A549 treated with ZK216348 at 1 μM for 4 hours (cell line): Measurements from ENCODE around the gene SCAF8. TPM values are rescaled to one million over a fixed set of nuclear protein-coding genes. Genes with fewer than 3 reads are reported as not detected.

Experiments used
- total RNA-seq: library from RNA; stranded (reverse); fragments of 200-300 nt; extraction: Qiagen RNA extraction; gene quantifications from 5 replicates; pipeline ENCODE4 v1.2.3, GENCODE V29; 2022; ENCODE audit warnings: low read depth

Gene SCAF8, protein sequence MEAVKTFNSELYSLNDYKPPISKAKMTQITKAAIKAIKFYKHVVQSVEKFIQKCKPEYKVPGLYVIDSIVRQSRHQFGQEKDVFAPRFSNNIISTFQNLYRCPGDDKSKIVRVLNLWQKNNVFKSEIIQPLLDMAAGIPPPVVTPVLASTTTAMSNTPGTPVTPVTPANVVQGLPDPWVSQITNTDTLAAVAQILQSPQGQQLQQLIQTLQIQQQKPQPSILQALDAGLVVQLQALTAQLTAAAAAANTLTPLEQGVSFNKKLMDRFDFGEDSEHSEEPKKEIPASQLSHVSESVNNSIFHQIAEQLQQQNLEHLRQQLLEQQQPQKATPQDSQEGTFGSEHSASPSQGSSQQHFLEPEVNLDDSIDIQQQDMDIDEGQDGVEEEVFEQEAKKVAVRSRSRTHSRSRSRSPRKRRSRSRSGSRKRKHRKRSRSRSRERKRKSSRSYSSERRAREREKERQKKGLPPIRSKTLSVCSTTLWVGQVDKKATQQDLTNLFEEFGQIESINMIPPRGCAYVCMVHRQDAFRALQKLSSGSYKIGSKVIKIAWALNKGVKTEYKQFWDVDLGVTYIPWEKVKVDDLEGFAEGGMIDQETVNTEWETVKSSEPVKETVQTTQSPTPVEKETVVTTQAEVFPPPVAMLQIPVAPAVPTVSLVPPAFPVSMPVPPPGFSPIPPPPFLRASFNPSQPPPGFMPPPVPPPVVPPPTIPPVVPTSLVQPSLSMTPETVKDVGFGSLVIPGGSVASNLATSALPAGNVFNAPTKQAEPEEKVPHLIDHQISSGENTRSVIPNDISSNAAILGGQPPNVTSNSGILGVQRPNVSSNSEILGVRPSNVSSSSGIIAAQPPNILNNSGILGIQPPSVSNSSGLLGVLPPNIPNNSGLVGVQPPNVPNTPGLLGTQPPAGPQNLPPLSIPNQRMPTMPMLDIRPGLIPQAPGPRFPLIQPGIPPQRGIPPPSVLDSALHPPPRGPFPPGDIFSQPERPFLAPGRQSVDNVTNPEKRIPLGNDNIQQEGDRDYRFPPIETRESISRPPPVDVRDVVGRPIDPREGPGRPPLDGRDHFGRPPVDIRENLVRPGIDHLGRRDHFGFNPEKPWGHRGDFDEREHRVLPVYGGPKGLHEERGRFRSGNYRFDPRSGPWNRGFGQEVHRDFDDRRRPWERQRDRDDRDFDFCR (N-terminal part only)
- total RNA-seq, result 15.7 to 22.9 TPM (median 17.4 TPM) in 5 replicates

DNA sequence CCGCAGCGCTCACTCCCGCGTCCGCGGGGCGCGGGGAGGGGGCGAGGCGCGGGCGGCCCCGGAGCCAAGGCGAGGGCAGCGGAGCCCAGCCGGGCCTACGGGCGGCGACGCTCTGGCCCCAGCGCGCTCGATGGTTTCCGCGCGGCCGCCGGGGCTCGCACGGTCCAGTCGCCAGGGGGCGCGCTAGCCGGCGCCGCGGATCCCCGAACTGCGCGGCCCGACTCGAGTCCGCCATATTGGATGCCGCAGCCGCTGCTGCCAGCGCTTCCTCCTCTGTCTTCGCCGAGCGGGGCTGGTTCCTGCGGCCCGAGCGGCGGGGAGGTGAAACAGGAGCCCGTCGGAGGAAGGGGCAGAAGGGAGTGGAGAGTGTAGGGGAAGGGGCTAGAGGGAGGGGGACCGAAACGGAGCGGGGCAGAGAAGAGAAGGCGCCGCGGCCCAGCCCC is at the start of gene SCAF8:
TSS of gene SCAF8 (plus strand) at position 234 of the 443 bp plus-strand sequence. CDS start 485 bp downstream, outside the sequence.

Other genes starting within 250 kb of the SCAF8 start
- gene CNKSR3, start 222.7 kb upstream of the SCAF8 start, total RNA-seq, result 4.7 to 6.4 TPM (median 5.5 TPM) in 5 replicates